HTERT RPE-1 (cell line): ENCODE data around the gene SMIM8.
"Not testable (repeated sequence)": the region's sequence is repeated elsewhere in the genome, so short reads cannot be mapped to it uniquely, and the experiment has no call there.

ENCODE experiments used
- in situ Hi-C: fragments of 300-500 bp; cut with MboI; formaldehyde crosslinking; loops from 4 replicates; pipeline ENCODE4 v1.14.3; 2020; ENCODE audit warnings: low sequenced_read_pairs

Gene SMIM8

GRCh38 chr6:87322304-87323212 is at the start of gene SMIM8:
SMIM8 (plus strand) TSS chr6:87322588; CDS start chr6:87337032, 14,444 bp downstream.
- in situ Hi-C loops, result no loop called here

- in situ Hi-C loops, result no loop called here
Observed at GRCh38 chr6:87274660-87275274, 47.6 kb upstream of the SMIM8 start.

GRCh38 chr6:87276624-87277023 is 45.8 kb upstream of the SMIM8 start:
- in situ Hi-C loops, result no loop called here

- in situ Hi-C loops, result no loop called here
Observed at GRCh38 chr6:87277123-87277522, 45.3 kb upstream of the SMIM8 start.

- in situ Hi-C loops, result no loop called here
Observed at GRCh38 chr6:87279196-87279595, 43.2 kb upstream of the SMIM8 start.

- in situ Hi-C loops, result no loop called here
Observed at GRCh38 chr6:87281426-87281825, 41.0 kb upstream of the SMIM8 start.

GRCh38 chr6:87282743-87283142 is 39.6 kb upstream of the SMIM8 start:
- in situ Hi-C loops, result no loop called here

- in situ Hi-C loops, result no loop called here
Observed at GRCh38 chr6:87283461-87283860, 38.9 kb upstream of the SMIM8 start.

GRCh38 chr6:87287251-87287650 is 35.1 kb upstream of the SMIM8 start:
- in situ Hi-C loops, result no loop called here

- in situ Hi-C loops, result no loop called here
Observed at GRCh38 chr6:87289571-87289970, 32.8 kb upstream of the SMIM8 start.

- in situ Hi-C loops, result no loop called here
Observed at GRCh38 chr6:87291883-87292282, 30.5 kb upstream of the SMIM8 start.

GRCh38 chr6:87293526-87293925 is 28.9 kb upstream of the SMIM8 start:
- in situ Hi-C loops, result no loop called here

- in situ Hi-C loops, result no loop called here
Observed at GRCh38 chr6:87297119-87297518, 25.3 kb upstream of the SMIM8 start.

- in situ Hi-C loops, result not testable (repeated sequence)
Observed at GRCh38 chr6:87301277-87301676, 21.1 kb upstream of the SMIM8 start.

GRCh38 chr6:87308970-87309369 is 13.4 kb upstream of the SMIM8 start:
- in situ Hi-C loops, result no loop called here

- in situ Hi-C loops, result no loop called here
Observed at GRCh38 chr6:87312860-87313259, 9.5 kb upstream of the SMIM8 start.

GRCh38 chr6:87315071-87315470 is 7.3 kb upstream of the SMIM8 start:
- in situ Hi-C loops, result no loop called here

- in situ Hi-C loops, result no loop called here
Observed at GRCh38 chr6:87319271-87319987, 3.0 kb upstream of the SMIM8 start.

GRCh38 chr6:87323880-87324279 is 1.5 kb downstream of the SMIM8 start:
- in situ Hi-C loops, result not testable (repeated sequence)

- in situ Hi-C loops, result no loop called here
Observed at GRCh38 chr6:87330961-87331360, 8.6 kb downstream of the SMIM8 start.

GRCh38 chr6:87333033-87333432 is 10.6 kb downstream of the SMIM8 start:
- in situ Hi-C loops, result no loop called here
